ENCODE measurements around the gene TNIK. TPM values are rescaled to one million over a fixed set of nuclear protein-coding genes. Genes with fewer than 3 reads are reported as not detected.

The TNIK gene
- total and polyA plus RNA-seq, 2 of the 13 experiments (the other 11 are each of a cell fraction or from before 2014, with no cell fraction given) = 0.15 to 0.22 TPM

DNA sequence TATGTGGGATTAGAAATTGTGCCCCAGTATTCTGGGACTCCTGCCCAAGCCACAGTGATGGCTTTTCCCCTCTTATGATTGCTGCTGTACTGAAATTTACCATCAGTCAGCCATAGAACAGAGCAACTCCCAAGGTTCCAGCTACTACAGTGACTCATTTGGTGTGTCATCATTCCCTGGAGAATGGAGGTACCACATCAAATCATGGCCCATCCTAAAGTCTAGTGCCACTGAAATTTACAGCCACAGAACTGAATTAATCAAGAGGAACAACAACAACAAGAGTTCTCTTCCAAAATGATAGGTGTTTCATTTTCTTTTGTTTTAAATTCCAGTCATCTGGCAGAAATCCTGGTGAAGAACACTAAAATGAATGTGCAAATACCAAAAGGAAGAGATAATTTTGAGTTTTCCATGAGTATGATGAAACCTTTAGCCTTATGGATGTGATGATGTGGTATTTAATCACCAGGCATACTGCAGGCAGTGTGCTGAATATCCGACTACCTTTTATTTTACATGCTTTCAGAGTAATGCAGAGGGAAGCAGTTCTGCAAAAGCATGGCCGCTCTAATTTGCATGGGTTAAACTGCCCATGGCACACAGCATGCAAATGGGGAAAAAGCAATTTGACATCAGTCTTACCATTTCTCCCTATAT is 358.1 kb downstream of the TNIK start:
- POLR2A ChIA-PET = no interaction called here

DNA sequence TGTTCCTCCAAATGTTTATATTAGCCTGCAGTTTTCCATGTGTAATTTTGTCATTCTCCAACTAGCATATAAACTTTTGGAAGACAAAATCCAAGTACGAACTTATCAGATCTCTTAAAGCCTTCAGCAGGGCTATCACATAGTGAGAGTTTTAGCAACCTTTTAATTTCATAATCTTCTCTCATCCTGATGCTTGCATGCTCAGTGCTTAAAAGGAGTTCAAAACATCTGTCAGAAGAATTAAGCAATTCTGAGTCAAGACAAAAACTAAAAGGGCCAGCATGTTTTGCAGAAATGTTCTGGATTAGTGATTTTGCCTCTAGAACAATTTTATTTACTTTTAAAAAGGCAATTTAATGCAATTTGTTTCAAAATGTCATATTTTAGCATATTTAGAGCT is 360.3 kb downstream of the TNIK start:
- H3K4me1 ChIP-seq (ENCODE audit: insufficient read depth, low read length) = no peaks in the 10 kb centered on the region
- DNase-seq (ENCODE audit: low spot score) (no peak), ATAC-seq (no peak), FAIRE-seq (no peak)
- no peak overlapping the region for H2AFZ ChIP-seq (ENCODE audit: low read length)
- no TSS peak for BruUV-seq (replicated peaks)
- H3K9me3 ChIP-seq (ENCODE audit: low read length) = peaks cover 6% of the 10 kb centered on the region; the same call in 1 of the 2 replicates
- H3K4me3 ChIP-seq (replicated peaks in 1 of 3; ENCODE audit: insufficient read depth in 1 of 3, low read depth in 2 of 3, low read length in 3 of 3) = no peak overlapping the region
- WGBS (ENCODE audit: low lambda C conversion rate) = 100% methylated on average over 1 of the region's 1 CpG
- H3K27me3 ChIP-seq (ENCODE audit: control insufficient read depth in 1 of 2, insufficient read depth in 2 of 2, low read length in 2 of 2) = no peaks in the 10 kb centered on the region
- in situ Hi-C loops (cut with HindIII; ENCODE audit: extremely low pct_ligation_motif_present, low pct_unique_long_range_greater_than_20kb) = no loop called here
- H4K20me1 ChIP-seq (ENCODE audit: insufficient read depth, low read length) = no peaks in the 10 kb centered on the region
- no peaks in the 10 kb centered on the region for H3K79me2 ChIP-seq (ENCODE audit: insufficient read depth, low read length)
- H3K4me2 ChIP-seq (ENCODE audit: low read depth, low read length) = no peak overlapping the region
- ChIA-PET CTCF (ENCODE audit: low intra/inter-chr PET ratio, low total read pairs) (no interaction called here), POLR2A (no interaction called here)
- H3K9ac ChIP-seq (ENCODE audit: insufficient read depth, low read depth, low read length) = no peak overlapping the region
- no peaks in the 10 kb centered on the region for H3K36me3 ChIP-seq (replicated peaks in 1 of 2; ENCODE audit: control insufficient read depth in 1 of 2, insufficient read depth in 2 of 2, low read length in 2 of 2)
- intact Hi-C loops (cut with micrococcal nuclease; ENCODE audit: unreplicated experiment) = no loop called here
- TF ChIP-seq ZNF383 (CRISPR knock-in tag; IDR thresholded peaks at IDR 0.05; ENCODE audit: borderline replicate concordance) (no peak), TMF1 (CRISPR knock-in tag; IDR thresholded peaks at IDR 0.05; ENCODE audit: low read depth) (no peak), CREM (IDR thresholded peaks at IDR 0.05) (no peak), CREM (CRISPR knock-in tag; IDR thresholded peaks at IDR 0.05) (no peak), ZC3H13 (CRISPR knock-in tag; IDR thresholded peaks at IDR 0.05) (no peak), RFXAP (CRISPR knock-in tag; IDR thresholded peaks at IDR 0.05; ENCODE audit: borderline replicate concordance) (no peak), HNRNPH1 (optimal IDR thresholded peaks at IDR 0.05; ENCODE audit: low read depth, low read length) (no peak), ZC3H4 (CRISPR knock-in tag; IDR thresholded peaks at IDR 0.05; ENCODE audit: borderline replicate concordance) (no peak), TARDBP (CRISPR knock-in tag; IDR thresholded peaks at IDR 0.05) (no peak), ZSCAN9 (CRISPR knock-in tag; IDR thresholded peaks at IDR 0.05; ENCODE audit: borderline replicate concordance) (no peak)
- H3K27ac ChIP-seq (ENCODE audit: extremely low read length, insufficient read depth, low read length) = no peak overlapping the region

More for the DNA sequence above, 358.1 kb downstream of the TNIK start:
- 100% methylated on average over 2 of the region's 2 CpGs for WGBS (ENCODE audit: low lambda C conversion rate)
- intact Hi-C loops (cut with micrococcal nuclease; ENCODE audit: unreplicated experiment) = no loop called here
- FAIRE-seq (no peak), DNase-seq (ENCODE audit: low spot score) (no peak), ATAC-seq (no peak)
- in situ Hi-C loops (cut with HindIII; ENCODE audit: extremely low pct_ligation_motif_present, low pct_unique_long_range_greater_than_20kb) = no loop called here
- no TSS peak for BruUV-seq (replicated peaks)
- Histone ChIP-seq H3K4me2 (ENCODE audit: low read depth, low read length) (no peak overlapping the region), H3K9me3 (ENCODE audit: low read length) (peaks cover 5% of the 10 kb centered on the region; the same call in 1 of the 2 replicates), H3K27me3 (ENCODE audit: control insufficient read depth in 1 of 2, insufficient read depth in 2 of 2, low read length in 2 of 2) (no peaks in the 10 kb centered on the region), H3K4me1 (ENCODE audit: insufficient read depth, low read length) (no peaks in the 10 kb centered on the region), H3K36me3 (replicated peaks in 1 of 2; ENCODE audit: control insufficient read depth in 1 of 2, insufficient read depth in 2 of 2, low read length in 2 of 2) (no peaks in the 10 kb centered on the region), H4K20me1 (ENCODE audit: insufficient read depth, low read length) (no peaks in the 10 kb centered on the region), H3K79me2 (ENCODE audit: insufficient read depth, low read length) (no peaks in the 10 kb centered on the region), H3K9ac (ENCODE audit: insufficient read depth, low read depth, low read length) (no peak overlapping the region), H3K27ac (ENCODE audit: extremely low read length, insufficient read depth, low read length) (no peak overlapping the region), H3K4me3 (replicated peaks in 1 of 3; ENCODE audit: insufficient read depth in 1 of 3, low read depth in 2 of 3, low read length in 3 of 3) (no peak overlapping the region), H2AFZ (ENCODE audit: low read length) (no peak overlapping the region)
- CTCF ChIA-PET (ENCODE audit: low intra/inter-chr PET ratio, low total read pairs) = no interaction called here
- TF ChIP-seq RBM22 (optimal IDR thresholded peaks at IDR 0.05; ENCODE audit: low read length) = no peak

All from HepG2 (cell line).